Testis (tissue), 3 donors: ENCODE data around the gene C1orf56. TPM values are rescaled to one million over a fixed set of nuclear protein-coding genes. Genes with fewer than 3 reads are reported as not detected.

Experiments used
- DNase-seq: peaks from one replicate; pipeline ENCODE4 v3.0.0-alpha.2; 2019
- H3K27ac ChIP-seq, 2 donors: fragments of 200-600 bp; sonication (generic); one replicate each; pipeline ENCODE4 v1.5.1; 2019
- H3K27me3 ChIP-seq: fragments of 200-600 bp; sonication (generic); one replicate; pipeline ENCODE4 v1.5.1; 2019
- H3K36me3 ChIP-seq: fragments of 200-600 bp; sonication (generic); one replicate; pipeline ENCODE4 v1.5.1; 2017; ENCODE audit warnings: low read depth; ENCODE audit errors: missing control alignments
- H3K4me1 ChIP-seq: fragments of 200-600 bp; sonication (generic); one replicate; pipeline ENCODE4 v1.5.1; 2019
- H3K4me3 ChIP-seq, 2 donors: fragments of 200-600 bp; sonication (generic); one replicate each; pipeline ENCODE4 v1.5.1; 2017 to 2019
- H3K9me3 ChIP-seq: fragments of 200-600 bp; sonication (generic); one replicate; pipeline ENCODE4 v1.5.1; 2017
- POLR2A ChIP-seq: fragments of 450-650 bp; IDR thresholded peaks from one replicate; pipeline ENCODE4 v1.6.1; 2017; ENCODE audit warnings: antibody characterized with exemption, mild to moderate bottlenecking, moderate library complexity
- WGBS, 2 donors: methylation state at CpG; one replicate each; pipeline ENCODE4 v1.1.5; 2018; 5-methylcytosine and 5-hydroxymethylcytosine counted together
- intact Hi-C: fragments of 100-400 bp; cut with DNase I; formaldehyde crosslinking; loops from one replicate; pipeline ENCODE4 v1.15.1; 2023; ENCODE audit warnings: low total_unique reads
- polyA plus RNA-seq: library from polyadenylated mRNA; stranded (reverse); fragments of 350-450 nt; fragmentation: Illumina TruSeq; extraction: RNeasy Lipid Tissue Mini Kit (QIAGEN cat#74804); gene quantifications from one replicate; pipeline ENCODE4 v1.2.3, GENCODE V29; 2014; ENCODE audit warnings: low read depth, low replicate concordance; ENCODE audit not compliant: insufficient read depth
- total RNA-seq, 2 donors: library from RNA; depleted of rRNA; stranded (reverse); fragments of >200 nt; gene quantifications; one replicate each; pipeline ENCODE4 v1.2.3, GENCODE V29; 2016
- TF ChIP-seq, protein P1 (sequence below), 3 experiments: fragments of 450-650 bp in 2 of 3; fragments of 200-600 bp in 1 of 3; sonication (generic) in 1 of 3; IDR thresholded peaks; one replicate each; pipeline ENCODE4 v1.5.1; 2016 to 2019; ENCODE audit warnings: antibody characterized with exemption in 3 of 3, mild to moderate bottlenecking in 2 of 3, moderate library complexity in 1 of 3

C1orf56 gene
- total and polyA plus RNA-seq, 3 donors from 2014 or later, result 57.3 to 145 (median 78.4) TPM

DNA sequence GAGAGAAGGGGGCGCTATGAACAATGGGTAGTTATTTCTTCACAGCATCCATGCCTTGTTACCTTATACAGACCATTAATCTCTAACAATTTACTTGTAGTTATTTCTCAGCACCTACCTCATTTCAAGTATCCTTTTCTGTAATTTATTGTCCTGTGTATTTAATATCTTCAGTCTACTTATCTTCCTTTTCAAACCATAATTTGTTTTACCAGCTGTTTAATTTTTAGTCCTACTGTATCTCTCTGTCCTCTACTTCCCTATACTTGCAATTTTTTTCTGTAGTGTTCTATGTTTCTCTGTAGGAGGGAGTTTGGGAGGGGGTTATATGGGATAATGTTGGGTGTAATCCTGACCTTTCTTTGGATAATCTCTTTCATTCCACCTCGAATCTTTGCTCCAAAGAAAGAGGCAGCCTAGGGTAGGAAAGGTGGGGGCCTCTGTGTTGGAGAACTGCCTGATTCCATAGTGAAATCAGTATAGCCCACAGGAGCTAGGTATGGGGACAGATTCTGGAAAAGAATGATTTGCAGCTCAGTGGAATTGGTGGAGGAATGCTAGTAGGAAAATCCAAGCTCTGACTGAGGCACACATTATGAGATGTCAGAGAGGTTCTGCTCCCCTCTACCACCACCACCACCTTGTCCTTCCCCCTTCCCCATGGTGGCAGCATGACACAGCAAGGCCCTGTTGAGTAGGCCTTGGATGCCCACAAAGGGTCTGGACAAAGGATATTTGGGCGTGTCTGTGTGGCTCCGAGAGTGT lies 13.3 kb downstream of the C1orf56 start:
- H3K4me3 ChIP-seq, result peak overlapping the region in 1 of 2 donors; percentile 98
- H3K27me3 ChIP-seq, result no peaks in the 10 kb centered on the region
- no peak overlapping the region for H3K27ac ChIP-seq
- no peaks in the 10 kb centered on the region for H3K9me3 ChIP-seq
- 46 to 52% methylated on average over 4 of the region's 4 CpGs for WGBS, 2 donors
- no peak for TF ChIP-seq POLR2A
- TF ChIP-seq, protein P1, sequence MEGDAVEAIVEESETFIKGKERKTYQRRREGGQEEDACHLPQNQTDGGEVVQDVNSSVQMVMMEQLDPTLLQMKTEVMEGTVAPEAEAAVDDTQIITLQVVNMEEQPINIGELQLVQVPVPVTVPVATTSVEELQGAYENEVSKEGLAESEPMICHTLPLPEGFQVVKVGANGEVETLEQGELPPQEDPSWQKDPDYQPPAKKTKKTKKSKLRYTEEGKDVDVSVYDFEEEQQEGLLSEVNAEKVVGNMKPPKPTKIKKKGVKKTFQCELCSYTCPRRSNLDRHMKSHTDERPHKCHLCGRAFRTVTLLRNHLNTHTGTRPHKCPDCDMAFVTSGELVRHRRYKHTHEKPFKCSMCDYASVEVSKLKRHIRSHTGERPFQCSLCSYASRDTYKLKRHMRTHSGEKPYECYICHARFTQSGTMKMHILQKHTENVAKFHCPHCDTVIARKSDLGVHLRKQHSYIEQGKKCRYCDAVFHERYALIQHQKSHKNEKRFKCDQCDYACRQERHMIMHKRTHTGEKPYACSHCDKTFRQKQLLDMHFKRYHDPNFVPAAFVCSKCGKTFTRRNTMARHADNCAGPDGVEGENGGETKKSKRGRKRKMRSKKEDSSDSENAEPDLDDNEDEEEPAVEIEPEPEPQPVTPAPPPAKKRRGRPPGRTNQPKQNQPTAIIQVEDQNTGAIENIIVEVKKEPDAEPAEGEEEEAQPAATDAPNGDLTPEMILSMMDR (IDR thresholded peaks at IDR 0.05), result no peak
- H3K36me3 ChIP-seq, result no peaks in the 10 kb centered on the region
- peaks cover 30% of the 10 kb centered on the region for H3K4me1 ChIP-seq
- no peak for DNase-seq
- intact Hi-C loops, result no loop called here

DNA sequence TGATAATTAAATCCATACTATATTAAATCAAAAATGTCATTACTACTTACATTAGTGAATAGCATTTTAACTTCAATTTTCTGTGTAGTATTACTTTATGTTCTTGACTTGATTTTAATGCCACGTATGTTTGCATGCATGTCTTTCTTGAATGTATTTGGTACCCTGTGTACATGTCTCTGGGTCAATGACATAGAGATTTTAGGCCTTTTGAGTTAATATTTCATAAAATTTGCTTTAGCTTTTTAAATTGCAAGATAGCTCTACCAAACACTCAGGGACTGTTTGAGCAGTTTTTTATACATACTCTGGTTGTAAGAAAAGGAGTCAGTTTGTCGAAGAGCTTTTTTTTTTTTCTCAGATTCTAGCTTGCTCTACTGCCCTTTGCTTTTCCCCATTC lies 14.2 kb downstream of the C1orf56 start:
- TF ChIP-seq, protein P1 (IDR thresholded peaks at IDR 0.05), result no peak
- TF ChIP-seq POLR2A, result no peak
- intact Hi-C loops, result no loop called here
- no peak overlapping the region for H3K4me3 ChIP-seq
- peaks cover 24% of the 10 kb centered on the region for H3K4me1 ChIP-seq
- no peaks in the 10 kb centered on the region for H3K27me3 ChIP-seq
- DNase-seq, result no peak
- WGBS, 2 donors, result 83 to 91% methylated on average over 2 of the region's 2 CpGs
- no peaks in the 10 kb centered on the region for H3K9me3 ChIP-seq
- no peak overlapping the region for H3K27ac ChIP-seq
- H3K36me3 ChIP-seq, result no peaks in the 10 kb centered on the region

DNA sequence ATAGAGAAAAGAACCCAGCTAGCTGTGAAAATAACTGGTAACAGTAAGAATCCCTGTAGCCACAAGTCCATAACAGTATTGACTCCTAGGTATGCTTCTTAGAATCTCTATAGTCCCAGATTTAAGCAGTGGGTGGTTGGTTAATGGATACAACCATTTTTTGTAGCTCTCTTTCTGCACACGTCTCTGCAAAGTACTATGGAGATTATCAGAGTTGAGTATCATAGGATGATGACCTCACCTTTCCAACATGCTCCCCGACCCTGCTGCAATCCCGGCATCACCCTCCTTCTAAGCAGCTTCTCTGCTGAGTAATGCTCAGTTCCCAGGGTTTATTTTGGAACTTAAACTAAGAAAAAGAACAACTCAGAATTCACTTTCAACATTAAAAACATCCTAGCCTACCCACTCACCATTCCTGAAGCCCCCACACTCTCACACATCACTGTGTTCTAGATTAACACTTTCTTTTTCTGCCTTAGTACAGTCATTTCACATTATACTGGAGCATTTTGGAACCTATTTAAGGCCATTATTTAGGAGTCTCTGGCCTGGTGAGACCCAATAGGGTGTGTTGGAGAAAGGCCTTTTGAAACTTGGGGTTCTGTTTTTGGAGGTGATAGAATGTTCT lies 15.3 kb downstream of the C1orf56 start:
- Histone ChIP-seq H3K27me3 (no peaks in the 10 kb centered on the region), H3K36me3 (no peaks in the 10 kb centered on the region), H3K4me3 (no peak overlapping the region), H3K27ac (no peak overlapping the region), H3K9me3 (no peaks in the 10 kb centered on the region), H3K4me1 (peaks cover 14% of the 10 kb centered on the region)
- intact Hi-C loops, result no loop called here
- no peak for DNase-seq
- TF ChIP-seq, protein P1 (IDR thresholded peaks at IDR 0.05), result no peak
- TF ChIP-seq POLR2A, result no peak
- 52 to 76% methylated on average over 3 of the region's 3 CpGs for WGBS, 2 donors

DNA sequence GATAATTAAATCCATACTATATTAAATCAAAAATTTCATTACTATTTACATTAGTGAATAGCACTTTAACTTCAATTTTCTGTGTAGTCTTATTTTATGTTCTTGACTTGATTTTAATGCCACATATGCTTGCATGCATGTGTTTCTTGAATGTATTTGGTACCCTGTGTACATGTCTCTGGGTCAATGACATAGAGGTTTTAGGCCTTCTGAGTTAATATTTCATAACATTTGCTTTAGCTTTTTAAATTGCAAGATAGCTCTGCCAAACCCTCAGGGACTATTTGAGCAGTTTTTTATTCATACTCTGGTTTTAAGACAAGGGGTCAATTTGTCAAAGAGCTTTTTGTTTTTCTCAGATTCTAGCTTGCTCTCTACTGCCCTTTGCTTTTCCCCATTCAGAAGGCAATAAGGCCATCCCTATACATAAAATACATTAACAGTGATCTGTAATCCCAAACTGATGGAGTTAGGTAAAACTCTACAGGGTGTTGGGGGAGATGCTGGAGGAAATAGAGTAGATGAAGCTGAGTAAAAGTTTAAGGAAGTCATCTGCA lies 17.6 kb downstream of the C1orf56 start:
- H3K27ac ChIP-seq, result no peak overlapping the region
- TF ChIP-seq, protein P1 (IDR thresholded peaks at IDR 0.05), result no peak
- no peak for TF ChIP-seq POLR2A
- no peaks in the 10 kb centered on the region for H3K27me3 ChIP-seq
- H3K4me3 ChIP-seq, result no peak overlapping the region
- intact Hi-C loops, result no loop called here
- DNase-seq, result no peak
- H3K4me1 ChIP-seq, result peaks cover 10% of the 10 kb centered on the region
- no peaks in the 10 kb centered on the region for H3K9me3 ChIP-seq
- no peaks in the 10 kb centered on the region for H3K36me3 ChIP-seq
